KMS-11 (cell line): Measurements from ENCODE around the gene GABBR2.

Experiments used
- H2AFZ ChIP-seq: fragments of 200-600 bp; sonication (generic); 2 replicates; pipeline ENCODE4 v1.6.1; 2016; ENCODE audit warnings: antibody characterized with exemption, mixed run types, low read depth
- H3K27ac ChIP-seq: fragments of 200-600 bp; sonication (generic); 2 replicates; pipeline ENCODE4 v1.6.1; 2016; ENCODE audit warnings: mild to moderate bottlenecking, mixed run types
- H3K27me3 ChIP-seq: fragments of 200-600 bp; sonication (generic); 2 replicates; pipeline ENCODE4 v1.6.1; 2017; ENCODE audit warnings: mild to moderate bottlenecking, low read depth, mixed run types, moderate library complexity; ENCODE audit not compliant: insufficient read depth
- H3K36me3 ChIP-seq: fragments of 200-600 bp; sonication (generic); 2 replicates; pipeline ENCODE4 v1.6.1; 2017; ENCODE audit warnings: mild to moderate bottlenecking, mixed run types; ENCODE audit not compliant: insufficient read depth
- H3K4me1 ChIP-seq: fragments of 200-600 bp; sonication (generic); 2 replicates; pipeline ENCODE4 v1.6.1; 2016; ENCODE audit warnings: mild to moderate bottlenecking, low read depth, mixed run types; ENCODE audit not compliant: poor library complexity, severe bottlenecking
- H3K4me2 ChIP-seq: fragments of 200-600 bp; sonication (generic); 2 replicates; pipeline ENCODE4 v1.7.0; 2016; ENCODE audit warnings: mild to moderate bottlenecking, mixed run types
- H3K4me3 ChIP-seq: fragments of 200-600 bp; sonication (generic); IDR thresholded peaks from 2 replicates; pipeline ENCODE4 v1.6.1; 2017; ENCODE audit warnings: low read depth, low read length, mixed read lengths; ENCODE audit not compliant: insufficient read depth
- H3K79me2 ChIP-seq: fragments of 200-600 bp; sonication (generic); 2 replicates; pipeline ENCODE4 v1.6.1; 2016; ENCODE audit warnings: low read depth, mixed run types; ENCODE audit not compliant: insufficient read depth
- H3K9ac ChIP-seq: fragments of 200-600 bp; sonication (generic); 2 replicates; pipeline ENCODE4 v1.6.1; 2016; ENCODE audit warnings: mild to moderate bottlenecking, mixed run types
- H4K20me1 ChIP-seq: fragments of 200-600 bp; sonication (generic); 2 replicates; pipeline ENCODE4 v1.6.1; 2016; ENCODE audit warnings: mild to moderate bottlenecking, mixed run types; ENCODE audit not compliant: insufficient read depth
- TF ChIP-seq, protein P1 (sequence below): fragments of 200-600 bp; sonication (generic); conservative IDR thresholded peaks from 2 replicates; pipeline ENCODE4 v1.6.1; 2017; ENCODE audit warnings: low read depth, mild to moderate bottlenecking, antibody characterized with exemption, low read length, moderate library complexity, mixed read lengths

GABBR2 gene

DNA sequence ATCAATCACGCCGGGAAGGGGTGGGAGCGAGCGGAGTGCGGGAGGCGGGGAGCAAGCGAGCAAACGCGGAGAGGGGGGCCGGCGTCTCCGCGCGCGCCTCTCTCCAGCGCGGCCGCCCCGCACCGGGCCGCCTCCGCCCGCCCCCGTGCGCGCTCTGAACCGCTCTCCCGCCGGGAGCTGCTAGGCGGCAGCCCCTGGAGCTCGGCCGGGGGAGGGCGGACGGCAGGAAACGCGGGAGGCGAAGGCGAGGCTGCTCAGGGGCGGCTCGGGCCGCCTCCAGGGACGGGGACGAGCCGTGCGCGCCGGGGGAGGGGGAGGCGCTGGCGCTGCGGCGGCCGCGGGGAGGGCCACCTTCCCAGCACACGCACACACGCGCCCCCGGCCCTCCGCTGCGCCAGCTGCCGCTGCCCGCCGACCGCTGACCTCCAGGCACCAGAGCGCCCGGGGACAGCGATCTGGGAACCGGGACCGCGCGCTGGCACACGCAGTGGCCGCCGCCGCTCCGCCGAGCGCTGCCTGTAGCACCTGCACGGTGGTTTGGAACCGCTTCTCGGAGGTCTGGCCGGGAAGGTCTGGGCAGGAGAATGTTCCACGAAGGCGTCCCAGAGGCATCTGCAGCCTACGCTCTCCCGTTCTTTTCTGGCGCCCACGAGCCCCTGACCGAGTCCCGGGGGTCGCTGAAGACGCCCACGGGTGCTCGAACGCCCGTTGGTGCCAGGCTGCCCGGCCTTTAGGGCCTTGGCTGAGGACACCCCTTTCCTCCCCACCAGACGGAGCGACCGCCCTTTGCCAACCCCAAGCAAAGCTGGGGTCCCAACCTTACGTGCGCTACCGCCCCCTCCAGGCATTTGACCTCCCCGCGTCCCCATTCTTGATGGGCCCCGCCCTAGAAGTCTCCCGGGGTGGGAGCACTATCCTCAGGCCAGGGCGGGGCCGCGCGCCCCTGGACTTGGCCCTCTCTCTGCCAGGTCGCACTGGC is at the start of gene GABBR2:
GABBR2 (minus strand) TSS at position 3 of the 979 bp plus-strand sequence. CDS start 198 bp downstream, outside the sequence.
- Histone ChIP-seq H3K4me2 (no peak within 1 kb of the TSS), H2AFZ (no peak within 1 kb of the TSS)

DNA sequence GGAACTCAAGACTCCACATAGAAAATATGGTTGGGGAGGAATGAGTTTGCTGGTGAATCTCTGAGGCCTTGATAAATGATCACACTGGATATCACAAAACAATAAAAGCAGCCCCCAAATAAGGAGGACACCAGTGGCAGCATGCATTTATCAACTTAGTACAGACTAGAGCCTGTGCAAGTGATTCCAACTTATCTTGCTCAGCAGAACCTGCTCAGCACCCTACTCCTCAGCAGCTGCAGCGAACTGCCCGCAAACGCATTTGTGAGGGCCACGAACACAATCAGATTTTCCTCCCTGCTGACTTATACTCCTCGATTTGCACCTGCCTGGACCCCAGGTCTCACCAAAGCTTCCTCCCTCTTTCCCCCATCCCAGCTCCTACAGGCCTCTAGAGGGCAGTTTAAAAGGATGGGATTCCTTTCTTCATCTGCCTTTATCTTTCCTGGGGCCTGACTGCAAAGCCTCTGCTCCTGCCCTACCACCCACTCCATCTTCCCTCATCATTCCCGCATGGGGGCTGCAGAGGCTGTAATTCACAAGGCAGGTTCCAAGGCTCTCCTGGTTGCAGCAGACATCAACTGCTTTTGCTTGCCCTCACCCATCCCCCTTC is 46.4 kb upstream of the GABBR2 start:
- H3K4me1 ChIP-seq: no peaks in the 10 kb centered on the region
- no peak overlapping the region for H3K4me3 ChIP-seq
- H3K79me2 ChIP-seq: no peaks in the 10 kb centered on the region
- no peaks in the 10 kb centered on the region for H3K36me3 ChIP-seq
- H3K27ac ChIP-seq: no peak overlapping the region
- H2AFZ ChIP-seq: no peak overlapping the region
- H3K4me2 ChIP-seq: no peak overlapping the region
- H3K9ac ChIP-seq: no peak overlapping the region
- H3K27me3 ChIP-seq: no peaks in the 10 kb centered on the region
- TF ChIP-seq, protein P1, sequence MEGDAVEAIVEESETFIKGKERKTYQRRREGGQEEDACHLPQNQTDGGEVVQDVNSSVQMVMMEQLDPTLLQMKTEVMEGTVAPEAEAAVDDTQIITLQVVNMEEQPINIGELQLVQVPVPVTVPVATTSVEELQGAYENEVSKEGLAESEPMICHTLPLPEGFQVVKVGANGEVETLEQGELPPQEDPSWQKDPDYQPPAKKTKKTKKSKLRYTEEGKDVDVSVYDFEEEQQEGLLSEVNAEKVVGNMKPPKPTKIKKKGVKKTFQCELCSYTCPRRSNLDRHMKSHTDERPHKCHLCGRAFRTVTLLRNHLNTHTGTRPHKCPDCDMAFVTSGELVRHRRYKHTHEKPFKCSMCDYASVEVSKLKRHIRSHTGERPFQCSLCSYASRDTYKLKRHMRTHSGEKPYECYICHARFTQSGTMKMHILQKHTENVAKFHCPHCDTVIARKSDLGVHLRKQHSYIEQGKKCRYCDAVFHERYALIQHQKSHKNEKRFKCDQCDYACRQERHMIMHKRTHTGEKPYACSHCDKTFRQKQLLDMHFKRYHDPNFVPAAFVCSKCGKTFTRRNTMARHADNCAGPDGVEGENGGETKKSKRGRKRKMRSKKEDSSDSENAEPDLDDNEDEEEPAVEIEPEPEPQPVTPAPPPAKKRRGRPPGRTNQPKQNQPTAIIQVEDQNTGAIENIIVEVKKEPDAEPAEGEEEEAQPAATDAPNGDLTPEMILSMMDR: no peak
- H4K20me1 ChIP-seq: no peaks in the 10 kb centered on the region

More for the DNA sequence above, at the start of gene GABBR2:
- H3K9ac ChIP-seq: no peak within 1 kb of the TSS
- no peaks in the 10 kb centered on the region for H4K20me1 ChIP-seq
- TF ChIP-seq, protein P1: no peak
- peaks cover 18% of the 10 kb centered on the region for H3K4me1 ChIP-seq
- no peak within 1 kb of the TSS for H3K27ac ChIP-seq
- no peaks in the 10 kb centered on the region for H3K27me3 ChIP-seq
- H3K36me3 ChIP-seq: no peaks in the 10 kb centered on the region
- no peak within 1 kb of the TSS for H3K4me3 ChIP-seq
- no peaks in the 10 kb centered on the region for H3K79me2 ChIP-seq

DNA sequence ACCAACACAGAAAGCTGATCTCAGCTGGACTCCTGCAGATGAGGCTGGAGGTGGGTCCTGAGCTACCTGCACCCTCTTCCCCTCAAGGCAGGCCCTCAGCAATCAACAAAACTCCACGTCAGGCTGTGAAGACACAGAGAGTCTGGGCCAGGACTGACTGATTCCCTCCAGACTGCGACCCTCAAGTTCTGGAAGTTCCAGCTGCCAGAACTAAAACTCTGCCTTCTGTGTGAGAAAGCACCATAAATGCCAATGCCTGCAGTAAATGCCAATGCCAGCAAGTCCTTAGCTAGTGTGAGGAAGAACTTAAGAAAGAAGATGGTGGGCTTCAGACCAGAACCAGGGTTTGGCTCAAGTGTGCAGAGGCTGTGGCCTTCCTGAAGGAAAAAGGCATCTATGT is 42.5 kb upstream of the GABBR2 start:
- Histone ChIP-seq H3K79me2 (no peaks in the 10 kb centered on the region), H4K20me1 (no peaks in the 10 kb centered on the region), H3K4me2 (no peak overlapping the region), H3K9ac (no peak overlapping the region), H3K36me3 (no peaks in the 10 kb centered on the region), H2AFZ (no peak overlapping the region), H3K27me3 (no peaks in the 10 kb centered on the region), H3K4me3 (no peak overlapping the region), H3K27ac (no peak overlapping the region), H3K4me1 (no peaks in the 10 kb centered on the region)
- TF ChIP-seq, protein P1: no peak

DNA sequence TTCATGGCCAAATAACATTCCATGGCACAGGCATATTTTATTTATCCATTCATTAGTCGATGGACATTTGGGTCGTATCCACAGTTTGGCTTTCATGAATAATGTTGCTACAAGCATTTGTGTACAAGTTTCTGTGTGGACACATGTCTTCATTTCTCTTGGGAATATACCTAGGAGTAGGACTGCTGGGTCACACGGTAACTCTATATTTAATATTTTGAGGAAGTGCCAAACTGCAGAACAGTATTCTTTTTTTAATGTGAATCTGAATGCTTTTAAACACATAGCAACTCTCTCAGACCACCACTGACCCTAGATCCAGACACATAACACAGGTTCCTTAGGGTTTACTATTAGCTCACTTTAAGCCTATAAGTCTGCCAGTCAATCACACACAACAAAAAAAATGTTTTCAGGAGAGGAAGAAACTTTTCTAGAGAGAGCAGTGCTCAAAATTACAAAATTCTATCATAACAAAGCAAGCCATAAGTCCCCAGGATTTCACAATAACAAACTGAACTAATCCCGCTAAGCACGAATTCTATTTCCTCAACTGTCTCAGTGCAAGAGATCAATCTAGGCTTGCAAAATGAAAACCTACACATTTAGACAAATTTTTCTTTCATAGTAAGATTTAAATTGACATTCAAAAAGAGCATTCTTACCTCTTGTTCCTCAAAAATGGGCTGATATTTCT is 41.8 kb upstream of the GABBR2 start:
- Histone ChIP-seq H3K4me3 (no peak overlapping the region), H3K4me1 (no peaks in the 10 kb centered on the region), H3K4me2 (no peak overlapping the region), H4K20me1 (no peaks in the 10 kb centered on the region), H3K9ac (no peak overlapping the region), H2AFZ (no peak overlapping the region), H3K27ac (no peak overlapping the region), H3K27me3 (no peaks in the 10 kb centered on the region), H3K79me2 (no peaks in the 10 kb centered on the region), H3K36me3 (no peaks in the 10 kb centered on the region)
- TF ChIP-seq, protein P1: no peak
